Activated T-helper 17 cell treated with anti-CD3 and anti-CD28 coated beads, Interleukin-2, amount 50 U/mL, for 72 hours (primary cell): Measurements from ENCODE around the gene ACCSL. TPM values are rescaled to one million over a fixed set of nuclear protein-coding genes. Genes with fewer than 3 reads are reported as not detected.
A peak's percentile ranks its signal among the peaks of the same experiment; 100 is the strongest.

Experiments used
- ATAC-seq: fragments of 150-1000 bp; cut with Tn5 transposase; replicated peaks from 2 replicates; pipeline ENCODE4 v1.10.0; 2021; ENCODE audit warnings: mild to moderate bottlenecking, moderate library complexity
- H3K27ac Mint-ChIP-seq: one replicate; pipeline ENCODE4 v1.8.0; 2022; ENCODE audit warnings: mixed read lengths
- H3K27me3 Mint-ChIP-seq: one replicate; pipeline ENCODE4 v1.8.0; 2022; ENCODE audit warnings: mixed read lengths
- H3K36me3 Mint-ChIP-seq: one replicate; pipeline ENCODE4 v1.8.0; 2022; ENCODE audit warnings: low read depth, mild to moderate bottlenecking, mixed read lengths
- H3K4me1 Mint-ChIP-seq: one replicate; pipeline ENCODE4 v1.8.0; 2022; ENCODE audit warnings: mixed read lengths
- H3K4me3 Mint-ChIP-seq: one replicate; pipeline ENCODE4 v1.8.0; 2022; ENCODE audit warnings: mild to moderate bottlenecking, mixed read lengths
- H3K9me3 Mint-ChIP-seq: one replicate; pipeline ENCODE4 v1.8.0; 2022; ENCODE audit warnings: mixed read lengths
- total RNA-seq, 2 donors: library from RNA; stranded (reverse); gene quantifications; one replicate each; pipeline ENCODE4 v1.2.3, GENCODE V29; 2022

ACCSL gene
- total RNA-seq, 2 donors from 2014 or later = not detected

DNA sequence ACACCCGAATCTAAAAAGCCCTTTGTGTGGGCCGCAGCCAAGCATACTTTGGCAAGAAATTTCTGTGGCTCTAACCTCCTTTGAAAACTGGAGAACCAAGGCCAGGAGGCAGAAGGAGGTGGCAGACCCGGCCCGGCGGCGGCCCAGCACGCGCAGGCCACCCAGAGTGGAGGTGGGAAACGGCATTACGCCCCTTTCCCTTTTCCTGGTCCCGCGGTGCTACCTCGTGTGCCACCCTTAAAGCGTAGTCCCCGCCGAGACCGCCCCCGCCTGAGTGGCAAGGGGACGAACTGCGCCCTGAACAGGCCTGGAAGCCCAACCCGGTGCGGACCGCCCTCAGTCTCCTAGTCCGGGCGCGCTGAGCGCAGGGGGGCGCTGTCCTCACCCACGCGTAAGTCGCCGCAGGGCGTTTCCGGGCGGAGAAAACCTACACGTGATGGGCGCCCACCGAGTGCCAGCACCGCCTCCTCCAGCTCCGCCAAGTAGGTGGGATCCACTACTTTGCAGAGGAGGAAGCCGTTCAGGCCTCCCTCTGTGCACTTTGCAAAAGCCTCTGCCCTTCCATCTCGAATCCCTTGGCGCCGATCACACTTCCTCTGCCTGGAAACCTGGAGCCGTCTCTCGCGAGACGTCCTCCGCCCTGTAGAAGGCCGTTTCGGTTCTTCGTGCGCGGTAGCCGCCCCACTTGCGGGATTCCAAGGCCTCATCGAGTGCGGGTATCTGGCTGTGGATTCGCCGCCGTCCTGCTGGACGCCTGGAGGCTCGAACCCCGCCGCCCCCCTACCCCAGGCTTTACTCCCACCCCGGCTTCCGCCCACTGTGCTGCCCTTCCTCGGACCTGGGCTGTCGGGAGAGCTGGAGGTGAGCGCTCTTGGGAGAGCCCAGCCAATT lies 18.3 kb downstream of the ACCSL start, which contains the start of gene ACCS:
ACCS (plus strand) TSS at position 430 of the 891 bp plus-strand sequence. CDS start 1,358 bp downstream, outside the sequence.
- peak within 1 kb of the TSS; percentile 86 for H3K4me3 Mint-ChIP-seq
- no peaks in the 10 kb centered on the region for H3K9me3 Mint-ChIP-seq
- H3K27ac Mint-ChIP-seq = peak within 1 kb of the TSS; percentile 92
- ATAC-seq = peak; percentile 95
- no peaks in the 10 kb centered on the region for H3K27me3 Mint-ChIP-seq
- H3K36me3 Mint-ChIP-seq = no peaks in the 10 kb centered on the region
- no peaks in the 10 kb centered on the region for H3K4me1 Mint-ChIP-seq

GRCh38 chr11:44066732-44067141 lies 19.0 kb downstream of the ACCSL start:
- peak overlapping the region; percentile 86 for H3K4me3 Mint-ChIP-seq
- no peaks in the 10 kb centered on the region for H3K4me1 Mint-ChIP-seq
- peak overlapping the region; percentile 92 for H3K27ac Mint-ChIP-seq
- H3K9me3 Mint-ChIP-seq = no peaks in the 10 kb centered on the region
- H3K36me3 Mint-ChIP-seq = no peaks in the 10 kb centered on the region
- ATAC-seq = no peak
- H3K27me3 Mint-ChIP-seq = no peaks in the 10 kb centered on the region

GRCh38 chr11:44067266-44067665 lies 19.5 kb downstream of the ACCSL start:
- peak overlapping the region; percentile 86 for H3K4me3 Mint-ChIP-seq
- no peaks in the 10 kb centered on the region for H3K4me1 Mint-ChIP-seq
- no peaks in the 10 kb centered on the region for H3K36me3 Mint-ChIP-seq
- H3K27ac Mint-ChIP-seq = peak overlapping the region; percentile 92
- H3K27me3 Mint-ChIP-seq = no peaks in the 10 kb centered on the region
- no peaks in the 10 kb centered on the region for H3K9me3 Mint-ChIP-seq
- ATAC-seq = no peak

DNA sequence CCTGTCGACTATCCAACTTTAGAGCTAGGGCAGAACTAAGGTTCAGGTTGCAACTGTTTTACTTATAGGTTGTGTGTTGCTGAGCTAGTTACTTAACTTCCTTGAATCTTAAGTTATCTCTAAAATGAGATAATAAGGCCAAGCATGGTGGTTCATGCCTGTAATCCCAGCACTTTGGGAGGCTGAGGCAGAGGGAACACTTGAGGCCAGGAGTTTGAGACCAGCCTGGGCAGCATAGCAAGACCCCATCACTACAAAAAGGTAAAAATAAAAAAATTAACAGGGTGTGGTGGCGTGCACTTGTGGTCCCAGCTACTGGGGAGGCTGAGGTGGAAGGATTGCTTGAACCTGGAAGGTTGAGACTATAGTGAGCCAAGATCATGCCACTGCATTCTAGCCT lies 20.4 kb downstream of the ACCSL start:
- Mint-ChIP-seq H3K27ac (no peak overlapping the region), H3K36me3 (no peaks in the 10 kb centered on the region)

GRCh38 chr11:44071157-44071556 lies 23.4 kb downstream of the ACCSL start:
- Mint-ChIP-seq H3K9me3 (no peaks in the 10 kb centered on the region), H3K36me3 (no peaks in the 10 kb centered on the region), H3K27ac (no peak overlapping the region), H3K4me1 (no peaks in the 10 kb centered on the region), H3K27me3 (no peaks in the 10 kb centered on the region), H3K4me3 (no peak overlapping the region)
- ATAC-seq = no peak

More for the DNA sequence above, 20.4 kb downstream of the ACCSL start:
- no peak for ATAC-seq
- Mint-ChIP-seq H3K4me1 (no peaks in the 10 kb centered on the region), H3K27me3 (no peaks in the 10 kb centered on the region), H3K9me3 (no peaks in the 10 kb centered on the region), H3K4me3 (no peak overlapping the region)

DNA sequence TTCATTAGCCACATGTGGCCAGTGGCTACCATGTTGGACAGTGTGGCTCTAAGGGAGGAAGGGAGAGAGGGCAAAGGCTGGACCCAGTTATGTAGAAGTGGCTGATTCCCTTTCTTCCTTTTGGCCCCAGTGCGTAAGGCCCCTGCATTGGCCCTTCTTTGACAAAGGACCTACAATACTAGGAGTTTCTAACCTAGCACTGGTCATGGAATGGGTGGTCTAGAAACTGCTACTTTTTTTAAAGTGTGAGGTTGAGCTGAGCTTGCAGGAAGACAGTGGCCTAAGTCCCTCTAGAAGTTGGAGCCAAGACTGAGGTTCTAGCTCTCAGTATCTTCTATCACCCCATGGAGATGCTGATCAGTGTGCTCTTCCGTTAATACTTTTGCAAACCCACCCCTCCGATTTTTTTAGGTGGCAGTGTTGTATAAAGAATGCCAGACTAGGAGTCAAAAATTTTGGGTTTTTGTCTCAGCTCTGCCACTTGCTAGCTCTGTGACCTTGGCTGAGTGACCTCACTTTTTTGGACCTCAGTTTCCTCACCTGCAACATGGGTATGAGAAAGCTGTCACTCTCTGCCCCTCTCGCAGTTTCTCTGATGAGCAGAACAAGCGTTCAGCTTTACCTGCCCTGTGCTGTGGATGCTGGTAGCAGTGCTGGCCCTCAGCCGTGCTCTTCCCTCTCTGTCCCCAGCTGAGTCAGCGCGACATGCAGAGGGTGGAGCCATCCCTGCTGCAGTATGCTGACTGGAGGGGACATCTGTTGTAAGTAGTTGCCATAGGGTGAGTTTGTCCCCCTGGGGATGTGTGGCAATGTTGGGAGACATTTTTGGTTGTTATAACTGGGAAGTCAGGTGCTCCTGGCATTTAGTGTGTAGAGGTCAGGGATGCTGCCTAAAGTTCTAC lies 25.2 kb downstream of the ACCSL start:
- no peaks in the 10 kb centered on the region for H3K27me3 Mint-ChIP-seq
- H3K4me3 Mint-ChIP-seq = no peak overlapping the region
- H3K36me3 Mint-ChIP-seq = no peaks in the 10 kb centered on the region
- ATAC-seq = no peak
- no peaks in the 10 kb centered on the region for H3K4me1 Mint-ChIP-seq
- no peaks in the 10 kb centered on the region for H3K9me3 Mint-ChIP-seq
- H3K27ac Mint-ChIP-seq = no peak overlapping the region

DNA sequence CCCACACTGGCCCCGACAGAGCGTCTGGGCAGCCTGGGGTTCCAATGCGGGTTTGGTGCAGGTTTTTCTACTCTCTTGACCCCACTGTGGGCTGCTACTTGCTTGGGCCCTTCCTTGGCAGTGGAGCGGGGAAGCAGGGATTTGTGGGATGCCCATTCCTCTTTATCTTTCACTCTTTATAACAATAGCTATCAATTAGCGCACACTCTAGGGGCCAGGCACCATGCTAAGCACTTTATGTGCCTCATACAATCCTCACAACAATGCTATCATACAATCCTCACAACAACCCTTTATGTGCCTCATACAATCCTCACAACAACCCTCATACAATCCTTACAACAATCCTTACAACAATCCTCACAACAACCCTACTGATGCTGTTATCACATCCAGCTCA lies 31.0 kb downstream of the ACCSL start:
- Mint-ChIP-seq H3K27ac (no peak overlapping the region), H3K4me1 (no peaks in the 10 kb centered on the region), H3K4me3 (no peak overlapping the region), H3K9me3 (no peaks in the 10 kb centered on the region), H3K27me3 (no peaks in the 10 kb centered on the region), H3K36me3 (no peaks in the 10 kb centered on the region)
- no peak for ATAC-seq

- ATAC-seq = no peak
- no peaks in the 10 kb centered on the region for H3K36me3 Mint-ChIP-seq
- H3K27me3 Mint-ChIP-seq = no peaks in the 10 kb centered on the region
- H3K4me1 Mint-ChIP-seq = no peaks in the 10 kb centered on the region
- no peaks in the 10 kb centered on the region for H3K9me3 Mint-ChIP-seq
- H3K27ac Mint-ChIP-seq = no peak overlapping the region
- no peak overlapping the region for H3K4me3 Mint-ChIP-seq
Observed at GRCh38 chr11:44079376-44079775, 31.6 kb downstream of the ACCSL start.

DNA sequence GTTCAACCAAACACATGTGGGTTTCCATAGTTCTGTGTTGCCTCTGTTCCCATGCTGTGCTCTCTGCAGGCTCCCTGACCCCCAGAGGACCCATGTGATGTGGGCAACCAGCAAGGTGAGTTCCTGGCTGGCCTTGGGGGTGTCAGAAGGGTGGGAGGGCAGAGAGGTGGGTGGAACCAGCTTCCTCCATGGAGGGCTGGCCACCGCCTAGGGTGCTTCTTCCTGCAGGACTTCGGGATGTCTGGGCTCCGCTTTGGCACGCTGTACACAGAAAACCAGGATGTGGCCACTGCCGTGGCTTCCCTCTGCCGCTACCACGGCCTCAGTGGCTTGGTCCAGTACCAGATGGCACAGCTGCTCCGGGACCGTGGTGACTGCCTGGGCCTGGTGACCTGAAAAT lies 33.2 kb downstream of the ACCSL start:
- peaks cover 5% of the 10 kb centered on the region for H3K9me3 Mint-ChIP-seq
- H3K4me3 Mint-ChIP-seq = no peak overlapping the region
- H3K36me3 Mint-ChIP-seq = no peaks in the 10 kb centered on the region
- ATAC-seq = no peak
- no peaks in the 10 kb centered on the region for H3K4me1 Mint-ChIP-seq
- H3K27ac Mint-ChIP-seq = no peak overlapping the region
- no peaks in the 10 kb centered on the region for H3K27me3 Mint-ChIP-seq

GRCh38 chr11:44082645-44083044 lies 34.9 kb downstream of the ACCSL start:
- no peaks in the 10 kb centered on the region for H3K27me3 Mint-ChIP-seq
- H3K9me3 Mint-ChIP-seq = peaks cover 5% of the 10 kb centered on the region
- H3K4me1 Mint-ChIP-seq = no peaks in the 10 kb centered on the region
- no peak overlapping the region for H3K27ac Mint-ChIP-seq
- no peak overlapping the region for H3K4me3 Mint-ChIP-seq
- H3K36me3 Mint-ChIP-seq = no peaks in the 10 kb centered on the region
- ATAC-seq = no peak

- peaks cover 5% of the 10 kb centered on the region for H3K9me3 Mint-ChIP-seq
- H3K27ac Mint-ChIP-seq = no peak overlapping the region
- H3K27me3 Mint-ChIP-seq = no peaks in the 10 kb centered on the region
- no peaks in the 10 kb centered on the region for H3K4me1 Mint-ChIP-seq
- H3K4me3 Mint-ChIP-seq = no peak overlapping the region
- no peak for ATAC-seq
- no peaks in the 10 kb centered on the region for H3K36me3 Mint-ChIP-seq
Observed at GRCh38 chr11:44083433-44083832, 35.7 kb downstream of the ACCSL start.

DNA sequence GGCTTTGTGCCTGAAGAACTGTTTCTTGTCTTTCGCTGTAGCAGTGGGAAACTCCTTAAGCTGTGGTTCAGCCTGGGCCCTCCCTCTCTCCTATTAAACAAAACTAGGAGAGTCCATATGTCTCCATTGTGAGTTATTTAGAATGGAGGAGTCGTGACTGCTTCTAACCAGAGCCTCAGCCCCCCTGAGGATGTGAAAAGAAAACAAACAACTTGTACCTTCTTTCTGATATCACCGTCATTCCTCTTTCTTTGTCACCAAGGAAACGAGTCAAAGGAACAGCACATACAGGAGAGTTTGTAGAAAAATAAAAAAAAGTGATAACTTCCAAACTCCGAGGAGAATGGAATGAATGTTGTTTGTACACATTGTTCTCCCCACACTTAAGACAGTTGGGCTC lies 36.1 kb downstream of the ACCSL start:
- Mint-ChIP-seq H3K36me3 (no peaks in the 10 kb centered on the region), H3K9me3 (peaks cover 5% of the 10 kb centered on the region), H3K4me3 (no peak overlapping the region), H3K4me1 (peaks cover 4% of the 10 kb centered on the region), H3K27ac (no peak overlapping the region), H3K27me3 (no peaks in the 10 kb centered on the region)
- no peak for ATAC-seq

DNA sequence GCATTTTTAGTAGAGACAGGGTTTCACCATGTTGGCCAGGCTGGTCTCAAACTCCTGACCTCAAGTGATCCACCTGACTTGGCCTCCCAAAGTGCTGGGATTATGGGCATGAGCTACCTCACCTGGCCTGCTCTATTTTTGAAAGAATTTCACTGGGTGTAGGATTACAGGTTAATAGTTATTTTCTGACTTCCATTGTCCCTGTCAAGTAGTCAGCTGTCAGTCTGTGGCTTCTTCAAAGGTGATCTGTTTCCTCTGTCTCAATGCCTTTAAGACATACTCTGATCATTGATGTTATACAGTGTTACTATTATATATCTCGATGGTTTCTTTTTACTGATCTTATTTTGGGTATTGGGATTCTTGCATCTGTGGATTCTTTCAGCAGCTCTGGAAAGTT lies 37.5 kb downstream of the ACCSL start:
- no peaks in the 10 kb centered on the region for H3K27me3 Mint-ChIP-seq
- no peak overlapping the region for H3K27ac Mint-ChIP-seq
- no peak overlapping the region for H3K4me3 Mint-ChIP-seq
- no peak for ATAC-seq
- peaks cover 7% of the 10 kb centered on the region for H3K4me1 Mint-ChIP-seq
- no peaks in the 10 kb centered on the region for H3K36me3 Mint-ChIP-seq
- peaks cover 5% of the 10 kb centered on the region for H3K9me3 Mint-ChIP-seq

GRCh38 chr11:44088377-44088776 lies 40.6 kb downstream of the ACCSL start:
- H3K36me3 Mint-ChIP-seq = no peaks in the 10 kb centered on the region
- peaks cover 7% of the 10 kb centered on the region for H3K4me1 Mint-ChIP-seq
- no peak overlapping the region for H3K4me3 Mint-ChIP-seq
- peaks cover 5% of the 10 kb centered on the region for H3K9me3 Mint-ChIP-seq
- H3K27ac Mint-ChIP-seq = no peak overlapping the region
- H3K27me3 Mint-ChIP-seq = no peaks in the 10 kb centered on the region
- peak; percentile 37 for ATAC-seq
